Dendritic cell treated with granulocyte-macrophage colony-stimulating factor and Interleukin-4, amounts not matched to agents 40 ng/mL and 50 ng/mL, for 4 days (primary cell): ENCODE results near the gene KCNMA1.

Experiments
- H3K27ac Mint-ChIP-seq: one replicate; pipeline ENCODE4 v1.8.0; 2022; ENCODE audit warnings: mild to moderate bottlenecking, mixed read lengths
- H3K27me3 Mint-ChIP-seq: one replicate; pipeline ENCODE4 v1.8.0; 2022; ENCODE audit warnings: mild to moderate bottlenecking, mixed read lengths
- H3K36me3 Mint-ChIP-seq: one replicate; pipeline ENCODE4 v1.8.0; 2022; ENCODE audit warnings: low read depth, mixed read lengths
- H3K4me1 Mint-ChIP-seq: one replicate; pipeline ENCODE4 v1.8.0; 2022; ENCODE audit warnings: low read depth, mixed read lengths
- H3K4me3 Mint-ChIP-seq: one replicate; pipeline ENCODE4 v1.8.0; 2022; ENCODE audit warnings: mild to moderate bottlenecking, moderate library complexity, mixed read lengths
- H3K9me3 Mint-ChIP-seq: one replicate; pipeline ENCODE4 v1.8.0; 2022; ENCODE audit warnings: mixed read lengths
- intact Hi-C: fragments of 100-400 bp; cut with micrococcal nuclease; formaldehyde crosslinking; loops from one replicate; pipeline ENCODE4 v1.15.0; 2022

Gene KCNMA1

DNA sequence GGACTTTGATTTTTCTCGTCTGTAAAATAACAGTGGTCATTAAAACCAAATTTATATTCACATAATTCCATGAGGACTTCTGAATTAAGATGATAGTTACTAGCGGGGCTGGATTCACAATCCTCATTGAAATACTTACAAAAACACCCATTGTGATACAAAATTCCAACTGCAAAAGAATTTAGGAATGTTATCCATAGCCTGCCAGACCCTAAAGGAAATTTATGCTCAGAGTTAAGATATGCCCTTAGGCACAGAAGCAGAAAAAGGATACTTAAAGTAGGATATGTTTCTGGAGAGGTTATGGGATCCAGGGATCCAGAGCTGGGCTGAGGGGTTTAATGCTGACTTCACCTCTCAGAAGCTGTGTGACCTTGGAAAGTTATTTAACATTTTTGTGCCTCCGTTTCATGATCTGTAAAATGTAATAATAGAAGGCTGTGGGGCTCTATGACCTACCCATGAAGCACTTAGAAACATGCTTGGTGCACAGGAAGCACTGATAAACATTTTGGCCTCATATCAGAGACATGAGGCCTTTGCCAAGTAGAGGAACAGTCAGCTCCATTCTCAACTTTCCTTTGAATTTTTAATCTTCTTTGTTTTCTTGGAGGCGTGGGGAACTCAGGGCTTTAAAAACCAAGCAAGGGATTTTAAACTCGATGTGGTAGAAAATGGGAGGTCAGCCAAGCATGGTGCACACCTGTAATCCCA lies 744.7 kb downstream of the KCNMA1 start:
- peaks cover 10% of the 10 kb centered on the region for H3K4me1 Mint-ChIP-seq
- H3K27ac Mint-ChIP-seq: no peak overlapping the region
- peaks cover 15% of the 10 kb centered on the region for H3K9me3 Mint-ChIP-seq
- no peak overlapping the region for H3K4me3 Mint-ChIP-seq
- H3K27me3 Mint-ChIP-seq: peaks cover 66% of the 10 kb centered on the region
- intact Hi-C loops: no loop called here
- H3K36me3 Mint-ChIP-seq: peaks cover 7% of the 10 kb centered on the region

DNA sequence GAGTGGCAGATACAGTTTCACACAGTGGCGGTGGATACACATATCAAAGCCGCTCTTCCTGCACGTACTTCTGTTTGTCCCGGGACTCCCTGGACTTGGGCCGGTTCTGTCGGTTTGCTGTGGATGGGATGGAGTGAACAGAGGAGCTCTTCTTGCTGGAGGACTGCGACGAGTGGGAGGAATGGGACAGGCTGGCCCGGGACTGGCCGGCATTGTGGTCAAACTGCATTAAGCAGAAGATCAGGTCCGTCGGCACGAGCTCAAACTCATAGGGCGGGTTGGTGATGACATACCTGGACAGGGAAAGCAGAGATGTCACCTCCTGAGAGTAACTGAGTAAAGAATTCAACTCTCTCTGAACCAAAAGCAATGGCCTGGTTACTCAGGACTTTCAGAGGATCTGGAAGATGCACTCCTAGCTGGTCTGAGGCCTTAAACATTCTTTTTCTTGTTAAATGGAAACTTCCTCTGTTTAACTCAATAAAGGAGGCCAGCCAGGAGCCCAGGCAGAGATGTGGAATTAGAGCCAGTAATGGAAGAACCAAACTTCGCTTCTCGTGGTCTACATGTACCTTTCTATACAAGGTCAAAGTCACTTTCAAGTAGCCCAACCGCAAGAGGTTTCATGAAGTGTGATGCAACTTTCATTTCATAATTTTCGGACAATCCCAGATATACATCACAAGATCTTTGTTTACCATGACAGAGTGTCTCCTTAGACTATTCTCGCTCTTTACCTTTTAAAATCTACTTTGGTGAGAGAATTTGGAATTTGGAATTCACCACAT lies 750.2 kb downstream of the KCNMA1 start:
- Mint-ChIP-seq H3K4me1 (peaks cover 22% of the 10 kb centered on the region), H3K36me3 (peaks cover 6% of the 10 kb centered on the region), H3K27ac (no peak overlapping the region), H3K4me3 (no peak overlapping the region), H3K27me3 (peaks cover 79% of the 10 kb centered on the region), H3K9me3 (peaks cover 13% of the 10 kb centered on the region)
- intact Hi-C loops: no loop called here

DNA sequence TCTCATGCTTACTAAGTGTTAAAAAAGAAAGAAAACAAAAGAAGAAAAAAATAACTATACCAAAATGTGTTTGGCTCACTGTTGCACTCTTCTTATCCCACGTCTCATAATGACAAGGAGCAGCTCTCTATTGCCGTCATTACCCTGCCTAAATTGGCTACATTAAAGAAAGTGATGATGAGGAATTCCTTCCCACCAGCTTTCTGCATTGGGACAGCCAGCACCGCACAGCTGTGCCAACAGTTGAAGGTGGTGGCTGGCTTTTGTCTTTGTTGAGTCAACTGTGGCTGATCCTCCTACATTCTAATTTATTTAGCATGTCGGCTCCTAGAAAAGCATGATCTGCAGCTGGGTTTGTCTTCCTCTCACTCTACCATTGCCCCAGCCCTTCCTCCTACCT lies 751.8 kb downstream of the KCNMA1 start:
- peaks cover 13% of the 10 kb centered on the region for H3K9me3 Mint-ChIP-seq
- peaks cover 79% of the 10 kb centered on the region for H3K27me3 Mint-ChIP-seq
- no peak overlapping the region for H3K4me3 Mint-ChIP-seq
- H3K36me3 Mint-ChIP-seq: peaks cover 6% of the 10 kb centered on the region
- intact Hi-C loops: no loop called here
- H3K4me1 Mint-ChIP-seq: peaks cover 36% of the 10 kb centered on the region
- no peak overlapping the region for H3K27ac Mint-ChIP-seq

DNA sequence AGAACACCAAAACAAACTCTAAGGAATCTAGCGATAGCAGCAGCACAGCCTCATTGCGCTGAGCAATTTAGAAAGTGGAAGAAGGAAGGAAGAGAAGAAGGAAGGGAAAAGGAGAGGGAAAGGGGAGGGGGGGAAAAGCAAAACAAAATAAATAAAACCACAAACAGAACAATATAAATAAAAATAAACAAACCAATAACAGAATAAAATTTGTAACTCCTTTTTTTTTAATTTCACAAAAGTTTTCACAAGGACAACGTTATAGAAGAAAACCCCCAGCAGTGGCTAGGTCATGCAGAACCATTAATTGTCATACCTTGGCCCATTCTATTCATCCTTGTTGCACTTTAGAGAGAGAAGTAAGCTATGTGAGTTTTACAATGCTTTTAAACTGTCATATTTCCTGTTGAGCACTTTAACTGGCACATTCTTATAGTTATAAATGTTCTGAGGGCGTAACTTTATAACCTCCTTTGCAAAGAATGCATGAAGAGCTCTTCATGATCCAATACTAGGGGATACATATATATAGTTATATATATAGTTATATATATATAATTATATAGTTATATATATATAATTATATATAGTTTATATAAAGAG lies 752.8 kb downstream of the KCNMA1 start:
- no peak overlapping the region for H3K27ac Mint-ChIP-seq
- H3K36me3 Mint-ChIP-seq: peaks cover 6% of the 10 kb centered on the region
- peaks cover 13% of the 10 kb centered on the region for H3K9me3 Mint-ChIP-seq
- peaks cover 79% of the 10 kb centered on the region for H3K27me3 Mint-ChIP-seq
- intact Hi-C loops: no loop called here
- peaks cover 46% of the 10 kb centered on the region for H3K4me1 Mint-ChIP-seq
- no peak overlapping the region for H3K4me3 Mint-ChIP-seq

DNA sequence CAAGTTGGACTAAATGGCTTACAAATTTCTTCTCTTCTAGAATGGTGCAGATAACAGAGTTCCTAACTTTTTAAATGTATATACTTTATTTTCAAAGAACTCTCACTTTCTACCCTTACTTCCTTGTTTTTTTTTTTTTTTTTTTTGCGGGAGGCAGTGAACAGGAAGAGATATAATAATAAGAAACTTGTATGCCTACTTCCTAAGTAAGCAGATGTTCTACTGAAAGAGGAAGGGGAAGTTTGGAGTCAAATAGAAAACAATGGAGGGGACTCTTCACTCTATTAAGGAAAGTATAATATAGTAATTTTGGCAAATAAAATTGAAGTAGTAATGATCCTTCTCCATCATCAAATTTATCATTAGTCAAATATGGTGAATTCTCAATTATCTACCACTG lies 754.0 kb downstream of the KCNMA1 start:
- Mint-ChIP-seq H3K27ac (no peak overlapping the region), H3K36me3 (peaks cover 6% of the 10 kb centered on the region), H3K4me1 (peaks cover 48% of the 10 kb centered on the region), H3K27me3 (peaks cover 81% of the 10 kb centered on the region), H3K4me3 (no peak overlapping the region), H3K9me3 (peaks cover 13% of the 10 kb centered on the region)
- intact Hi-C loops: no loop called here

DNA sequence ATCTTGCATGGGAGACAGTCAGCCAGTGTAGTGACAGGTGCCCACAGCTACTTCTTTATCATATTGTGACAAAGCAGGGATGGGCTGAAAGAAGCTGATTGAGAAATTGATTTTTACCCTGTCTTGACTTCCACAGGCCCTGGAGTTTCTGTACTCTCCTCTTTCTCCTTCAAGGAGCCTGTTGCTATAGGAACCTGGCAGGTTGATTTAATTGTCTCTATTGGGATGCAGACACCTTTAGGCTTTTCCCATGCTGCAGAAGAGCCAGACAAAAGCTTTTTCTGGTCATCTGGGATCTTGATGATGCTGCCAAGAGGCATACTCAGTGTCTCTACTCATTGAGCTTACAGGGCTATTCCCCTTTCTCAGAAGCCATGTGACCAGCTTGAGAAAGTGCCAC lies 754.8 kb downstream of the KCNMA1 start:
- H3K9me3 Mint-ChIP-seq: peaks cover 13% of the 10 kb centered on the region
- no peak overlapping the region for H3K27ac Mint-ChIP-seq
- no peak overlapping the region for H3K4me3 Mint-ChIP-seq
- H3K27me3 Mint-ChIP-seq: peaks cover 84% of the 10 kb centered on the region
- peaks cover 6% of the 10 kb centered on the region for H3K36me3 Mint-ChIP-seq
- intact Hi-C loops: no loop called here
- peaks cover 48% of the 10 kb centered on the region for H3K4me1 Mint-ChIP-seq

DNA sequence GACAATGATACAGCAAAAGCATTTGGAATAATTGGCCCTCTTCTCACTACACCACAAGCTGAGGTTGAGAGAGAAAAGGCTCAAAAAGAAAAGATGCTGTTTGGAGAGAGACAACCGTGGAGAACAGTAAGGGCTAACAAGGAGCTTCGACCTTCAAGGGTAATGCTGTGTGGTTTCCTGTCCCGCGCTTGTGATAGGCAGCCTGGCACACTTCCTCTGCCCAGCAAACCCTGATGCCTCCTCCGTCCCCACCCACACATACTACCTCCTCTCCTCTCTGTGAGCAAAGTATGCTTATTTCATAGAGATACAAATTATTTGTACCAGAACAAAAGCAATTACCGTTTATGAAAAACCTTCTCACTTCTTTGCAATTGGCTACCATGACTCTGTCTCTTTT lies 755.4 kb downstream of the KCNMA1 start:
- H3K27ac Mint-ChIP-seq: no peak overlapping the region
- H3K27me3 Mint-ChIP-seq: peaks cover 83% of the 10 kb centered on the region
- peaks cover 6% of the 10 kb centered on the region for H3K36me3 Mint-ChIP-seq
- peaks cover 13% of the 10 kb centered on the region for H3K9me3 Mint-ChIP-seq
- intact Hi-C loops: no loop called here
- peaks cover 46% of the 10 kb centered on the region for H3K4me1 Mint-ChIP-seq
- no peak overlapping the region for H3K4me3 Mint-ChIP-seq

DNA sequence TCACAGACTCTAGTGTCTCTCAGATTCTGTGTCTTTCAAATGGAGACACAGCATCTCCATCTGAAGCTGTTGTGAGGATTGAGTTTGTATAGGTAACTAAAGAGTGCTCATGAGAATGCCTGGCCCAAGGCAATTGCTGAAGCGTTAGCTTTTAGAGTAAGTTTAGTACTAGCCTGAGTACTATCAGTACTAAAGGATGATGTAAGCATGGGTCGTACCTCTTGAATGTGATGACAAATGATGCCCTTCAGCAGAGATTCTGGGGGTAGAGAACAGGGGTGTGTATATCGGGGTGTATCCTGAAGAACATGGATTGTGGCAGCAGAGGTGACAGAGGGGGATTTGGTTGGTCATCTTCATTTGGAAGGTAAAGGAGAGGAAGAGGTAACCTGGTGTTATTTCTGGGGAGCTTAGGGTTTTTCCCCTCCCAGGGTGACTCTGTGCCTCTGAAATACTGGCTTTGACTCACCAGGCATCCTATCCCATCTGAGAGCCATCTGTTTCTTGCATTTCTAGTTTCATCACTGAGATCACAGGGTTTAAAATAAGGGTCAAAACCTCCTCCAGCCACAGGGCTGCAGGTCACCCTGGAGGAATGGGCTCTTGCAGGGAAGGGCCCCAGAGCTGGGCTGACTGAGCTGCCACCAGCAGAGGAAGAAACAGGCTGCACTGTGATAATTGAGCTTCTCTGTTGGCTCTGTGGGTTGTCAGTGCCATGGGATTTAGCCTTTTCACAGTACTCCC lies 756.0 kb downstream of the KCNMA1 start:
- intact Hi-C loops: no loop called here
- Mint-ChIP-seq H3K27ac (no peak overlapping the region), H3K36me3 (peaks cover 6% of the 10 kb centered on the region), H3K4me3 (no peak overlapping the region), H3K4me1 (peaks cover 42% of the 10 kb centered on the region), H3K9me3 (peaks cover 13% of the 10 kb centered on the region), H3K27me3 (peaks cover 83% of the 10 kb centered on the region)

DNA sequence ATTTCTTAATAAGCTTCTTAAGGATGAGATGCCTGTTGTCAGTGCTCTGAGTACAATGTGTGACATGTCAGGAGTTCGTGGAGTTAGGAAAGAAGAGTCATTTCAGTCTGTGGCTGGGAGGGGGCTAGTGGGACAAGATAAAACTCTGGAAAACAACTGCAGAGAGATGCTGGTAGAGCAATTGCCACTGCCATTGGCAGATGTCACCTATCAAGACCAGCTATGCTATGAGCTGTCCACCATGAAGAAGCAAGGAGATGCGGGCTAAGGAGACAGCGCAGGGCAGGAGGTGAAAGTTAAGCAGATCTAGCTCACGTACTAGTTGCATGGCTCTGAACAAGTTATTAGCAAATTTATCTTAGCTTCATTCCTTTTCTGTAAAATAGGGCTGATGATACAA lies 756.7 kb downstream of the KCNMA1 start:
- intact Hi-C loops: no loop called here
- no peak overlapping the region for H3K4me3 Mint-ChIP-seq
- H3K27ac Mint-ChIP-seq: no peak overlapping the region
- peaks cover 13% of the 10 kb centered on the region for H3K9me3 Mint-ChIP-seq
- H3K4me1 Mint-ChIP-seq: peaks cover 42% of the 10 kb centered on the region
- H3K27me3 Mint-ChIP-seq: peaks cover 82% of the 10 kb centered on the region
- H3K36me3 Mint-ChIP-seq: peaks cover 6% of the 10 kb centered on the region

DNA sequence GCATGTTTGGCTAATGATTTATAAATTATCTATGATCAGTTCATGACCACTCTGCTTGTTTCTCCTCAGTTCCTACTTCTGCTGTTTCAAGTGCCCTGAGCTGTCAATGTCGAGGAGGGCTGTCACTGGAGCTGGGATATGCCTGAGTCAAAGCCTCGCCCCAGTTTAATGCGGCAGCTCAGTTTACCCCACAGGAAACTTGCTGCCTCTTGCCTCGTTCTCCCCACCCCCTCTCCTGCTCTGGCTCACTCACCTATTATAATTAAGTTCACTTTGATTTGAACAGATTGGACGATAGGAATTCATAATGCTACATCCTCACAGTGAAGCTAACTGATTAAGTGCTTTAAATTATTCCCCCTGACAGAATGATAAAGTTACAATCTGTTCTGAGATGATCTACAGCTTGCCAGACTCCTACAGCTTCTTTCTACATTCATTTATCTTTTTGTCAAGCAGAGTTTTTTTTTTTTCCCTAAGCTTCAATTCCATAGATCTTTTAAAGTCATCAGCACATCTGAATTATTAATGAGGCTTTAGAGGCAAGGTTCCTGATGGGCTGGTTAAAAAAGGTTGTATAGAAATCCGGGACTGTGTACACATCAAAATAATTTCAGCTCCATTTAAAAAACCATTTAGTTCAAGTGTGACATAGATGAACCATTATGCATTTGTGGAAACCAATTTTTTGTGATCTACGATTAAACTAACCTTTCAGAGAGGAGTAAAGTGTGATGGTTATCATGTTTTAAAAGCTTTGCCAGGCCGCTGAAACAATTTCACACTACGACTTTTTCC lies 758.3 kb downstream of the KCNMA1 start:
- intact Hi-C loops: no loop called here
- Mint-ChIP-seq H3K27ac (no peak overlapping the region), H3K4me1 (peaks cover 38% of the 10 kb centered on the region), H3K4me3 (no peak overlapping the region), H3K9me3 (peaks cover 7% of the 10 kb centered on the region), H3K36me3 (peaks cover 2% of the 10 kb centered on the region), H3K27me3 (peaks cover 78% of the 10 kb centered on the region)

DNA sequence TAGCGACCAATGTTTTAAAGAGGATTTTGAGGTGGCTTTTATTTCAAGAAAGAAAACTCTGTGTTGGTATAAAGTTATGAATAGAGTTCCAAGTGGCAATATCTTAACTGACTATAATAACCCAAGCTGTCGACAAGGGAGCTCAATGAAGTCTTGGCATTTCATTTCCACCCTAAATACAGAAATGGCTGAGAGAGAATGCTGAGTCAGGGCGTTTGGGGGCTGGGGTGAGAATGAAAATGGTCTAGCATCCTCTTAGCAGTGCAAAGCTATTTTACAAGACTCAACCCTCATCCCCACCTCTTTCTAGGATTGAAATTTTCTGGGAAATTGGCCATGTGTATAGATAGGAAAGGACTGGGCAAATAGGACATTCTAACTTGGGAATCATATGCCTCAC lies 759.1 kb downstream of the KCNMA1 start:
- no peak overlapping the region for H3K4me3 Mint-ChIP-seq
- intact Hi-C loops: no loop called here
- H3K27ac Mint-ChIP-seq: no peak overlapping the region
- H3K36me3 Mint-ChIP-seq: no peaks in the 10 kb centered on the region
- no peaks in the 10 kb centered on the region for H3K9me3 Mint-ChIP-seq
- H3K4me1 Mint-ChIP-seq: peaks cover 32% of the 10 kb centered on the region
- H3K27me3 Mint-ChIP-seq: peaks cover 80% of the 10 kb centered on the region

DNA sequence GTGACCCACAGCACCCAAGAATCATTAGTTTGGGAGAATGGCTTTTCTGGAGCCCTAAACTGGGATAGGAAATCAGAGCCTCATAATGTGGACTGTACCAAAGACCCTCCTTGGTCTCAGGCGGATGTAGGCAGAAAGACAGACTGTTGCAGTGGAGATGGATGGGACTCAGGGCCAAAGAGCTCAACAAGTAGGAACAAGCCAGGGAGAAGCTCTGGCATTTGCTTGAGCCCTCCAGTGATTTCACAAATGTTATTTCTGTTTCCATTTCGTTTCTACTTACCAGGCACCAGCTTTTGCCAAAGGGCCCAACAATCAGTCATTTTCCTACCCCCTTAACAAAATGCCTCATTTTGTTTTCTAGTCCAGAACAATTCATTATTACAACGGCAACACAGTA lies 762.7 kb downstream of the KCNMA1 start:
- H3K36me3 Mint-ChIP-seq: no peaks in the 10 kb centered on the region
- intact Hi-C loops: no loop called here

DNA sequence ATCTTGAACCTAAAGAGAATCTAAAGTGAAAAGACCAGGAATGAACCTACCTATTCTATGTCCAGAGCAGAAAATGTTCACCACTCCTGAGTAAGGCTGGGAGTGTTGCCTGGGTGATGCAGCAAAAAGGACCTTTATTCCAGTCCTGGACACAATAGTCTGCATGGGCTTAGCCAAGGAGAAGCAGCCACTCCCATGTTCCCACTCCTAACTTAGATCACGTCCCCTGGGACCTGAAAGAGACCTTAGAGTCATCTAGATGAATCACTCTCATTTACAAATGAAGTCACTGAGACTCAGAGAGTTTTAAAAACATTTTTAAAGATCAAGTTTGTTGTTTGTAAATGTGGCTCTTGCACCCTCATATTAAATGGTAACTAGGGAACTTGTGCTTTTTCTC lies 763.4 kb downstream of the KCNMA1 start:
- H3K36me3 Mint-ChIP-seq: no peaks in the 10 kb centered on the region
- intact Hi-C loops: no loop called here
- no peak overlapping the region for H3K27ac Mint-ChIP-seq
- H3K4me1 Mint-ChIP-seq: no peaks in the 10 kb centered on the region
- H3K9me3 Mint-ChIP-seq: no peaks in the 10 kb centered on the region
- H3K27me3 Mint-ChIP-seq: peaks cover 79% of the 10 kb centered on the region
- no peak overlapping the region for H3K4me3 Mint-ChIP-seq

More for the DNA sequence above, 762.7 kb downstream of the KCNMA1 start:
- H3K4me3 Mint-ChIP-seq: no peak overlapping the region
- H3K4me1 Mint-ChIP-seq: peaks cover 4% of the 10 kb centered on the region
- no peak overlapping the region for H3K27ac Mint-ChIP-seq
- peaks cover 79% of the 10 kb centered on the region for H3K27me3 Mint-ChIP-seq
- no peaks in the 10 kb centered on the region for H3K9me3 Mint-ChIP-seq
